ENCODE results near the gene BOLA1. TPM values are rescaled to one million over a fixed set of nuclear protein-coding genes. Genes with fewer than 3 reads are reported as not detected.
"Not testable (repeated sequence)": the region's sequence is repeated elsewhere in the genome, so short reads cannot be mapped to it uniquely, and the experiment has no call there.

Gene BOLA1
- total and polyA plus RNA-seq, 12 donors, result 12.9 to 33.6 (median 16.1) TPM

- Histone ChIP-seq H3K27ac (no peak overlapping the region), H3K9me3 (no peaks in the 10 kb centered on the region), H3K27me3 (no peaks in the 10 kb centered on the region), H3K4me1 (peaks cover 0 to 30% (median 24%) of the 10 kb centered on the region in 9 donors), H3K36me3 (no peaks in the 10 kb centered on the region), H3K4me3 (peak overlapping the region in 5 of 10 donors; percentile 69 to 95 (median 82))
- ATAC-seq, result no peak
- WGBS, 2 donors, result 79 to 85% methylated on average over 3 of the region's 3 CpGs
- no peak for TF ChIP-seq CTCF (IDR thresholded peaks at IDR 0.05)
- intact Hi-C loops (cut with DNase I), result no loop called here
- DNase-seq, result no peak
Measured at GRCh38 chr1:149883598-149884247, 15.6 kb upstream of the BOLA1 start.

DNA sequence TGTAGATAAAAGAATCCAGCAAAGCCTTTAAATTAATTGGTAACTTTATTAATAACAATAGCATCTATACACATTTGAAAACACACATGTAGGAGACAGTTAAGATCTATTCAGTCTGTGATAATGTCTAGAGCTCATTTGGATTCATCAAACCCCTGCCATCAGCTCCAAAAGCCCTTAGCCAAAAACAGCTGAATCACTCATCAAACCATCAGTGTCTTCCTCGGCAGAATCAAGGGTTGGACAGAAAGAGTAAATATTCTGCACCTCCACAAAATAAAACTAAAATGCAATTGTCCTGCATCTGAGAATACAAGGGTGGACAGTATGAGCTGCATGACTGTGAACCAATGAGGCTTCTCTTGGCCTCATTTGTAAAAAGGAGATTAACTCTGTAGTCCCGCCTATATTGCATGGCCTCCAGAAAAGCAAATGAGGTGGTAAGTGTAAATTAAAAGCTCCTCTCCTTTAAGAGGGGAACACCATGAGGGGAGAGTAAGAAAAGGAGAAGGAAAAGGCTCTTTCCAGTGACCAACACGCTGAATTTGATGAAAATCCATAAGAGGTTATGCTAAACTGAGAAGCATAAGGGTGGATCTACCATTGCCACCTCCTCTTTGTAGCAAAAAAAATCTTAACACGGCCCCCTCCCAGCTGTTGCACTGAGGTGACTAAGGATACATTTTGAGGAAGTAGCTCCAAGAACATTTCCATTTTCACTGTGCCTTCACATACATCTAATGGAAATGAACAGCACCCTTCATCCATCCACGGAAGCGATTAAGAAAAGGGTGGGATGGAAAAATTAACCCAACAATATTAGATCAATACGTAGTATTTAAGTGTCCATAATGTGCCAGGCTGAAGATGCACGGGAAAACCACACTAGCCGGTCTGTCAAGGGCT, 14.7 kb upstream of the BOLA1 start:
- intact Hi-C loops (cut with DNase I), result no loop called here
- TF ChIP-seq CTCF (IDR thresholded peaks at IDR 0.05), result no peak
- DNase-seq, result no peak
- Histone ChIP-seq H3K27ac (peak overlapping the region in 9 of 10 donors; percentile 97 to 100 (median 98)), H3K4me1 (peaks cover 0 to 35% (median 30%) of the 10 kb centered on the region in 9 donors), H3K36me3 (no peaks in the 10 kb centered on the region), H3K27me3 (no peaks in the 10 kb centered on the region), H3K4me3 (peak overlapping the region; percentile 55 to 95 (median 72)), H3K9me3 (no peaks in the 10 kb centered on the region)
- 8 to 13% methylated on average over 9 of the region's 9 CpGs for WGBS, 2 donors
- ATAC-seq, result no peak

DNA sequence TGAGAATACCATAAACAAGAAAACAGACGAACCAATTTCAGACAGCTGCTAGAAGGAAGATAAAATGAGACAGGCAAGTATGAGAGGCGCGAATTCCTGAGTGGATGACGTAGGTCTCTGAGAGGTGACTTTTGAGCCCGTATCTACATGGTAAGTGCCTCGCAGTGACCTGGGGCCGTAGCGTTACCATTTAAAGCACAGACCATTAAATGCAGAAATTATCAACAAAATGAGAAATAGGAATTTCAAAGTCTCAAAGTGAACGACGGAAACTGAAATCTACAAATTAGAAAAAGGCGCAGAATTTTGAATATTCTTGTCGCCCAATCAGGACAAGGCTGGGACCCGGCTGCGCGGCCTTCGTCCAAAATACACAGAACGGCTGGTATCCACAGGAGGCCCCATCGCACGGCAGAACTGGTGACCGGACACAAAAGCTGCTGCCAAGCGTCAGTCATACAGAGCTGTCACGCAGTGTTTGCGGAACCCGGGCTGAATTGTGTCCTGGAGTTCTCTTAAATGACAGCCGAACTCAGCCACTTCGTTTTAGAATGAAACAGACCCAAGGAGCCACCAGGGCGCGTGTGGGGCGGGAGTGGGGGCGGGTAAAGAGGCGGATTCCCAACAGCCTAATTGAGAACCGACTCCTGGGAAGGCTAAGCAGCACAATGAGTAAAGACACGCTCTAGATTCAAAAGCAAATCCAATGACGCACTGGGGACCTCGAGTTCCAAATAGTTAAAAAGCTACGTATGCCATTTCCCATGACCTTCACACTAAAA, 13.8 kb upstream of the BOLA1 start:
- peaks cover 0 to 35% (median 30%) of the 10 kb centered on the region in 9 donors for H3K4me1 ChIP-seq
- ATAC-seq (peak; percentile 51 to 75 (median 70)), DNase-seq (peak; percentile 84 to 87)
- H3K36me3 ChIP-seq, result no peaks in the 10 kb centered on the region
- no peaks in the 10 kb centered on the region for H3K9me3 ChIP-seq
- WGBS, 2 donors, result 0% methylated on average over 36 of the region's 36 CpGs
- no peaks in the 10 kb centered on the region for H3K27me3 ChIP-seq
- intact Hi-C loops (cut with DNase I), result no loop called here
- H3K4me3 ChIP-seq, result peak overlapping the region; percentile 55 to 95 (median 72)
- peak in 4 of 9 donors; percentile 14 to 32 (median 21) for TF ChIP-seq CTCF (IDR thresholded peaks at IDR 0.05)
- H3K27ac ChIP-seq, result peak overlapping the region; percentile 89 to 100 (median 98)

- Histone ChIP-seq H3K4me1 (peaks cover 0 to 35% (median 30%) of the 10 kb centered on the region in 9 donors), H3K4me3 (peak overlapping the region; percentile 55 to 95 (median 72)), H3K27ac (peak overlapping the region; percentile 89 to 100 (median 98))
- DNase-seq (peak in 1 of 2 donors; percentile 23), ATAC-seq (peak in 7 of 8 donors; percentile 0 to 12 (median 0))
- H3K9me3 ChIP-seq; H3K27me3 ChIP-seq; H3K36me3 ChIP-seq; intact Hi-C loops (cut with DNase I): not testable (repeated sequence)
- WGBS, 2 donors, result 0 to 1% methylated on average over 19 of the region's 19 CpGs
Measured at GRCh38 chr1:149886121-149886395, 13.3 kb upstream of the BOLA1 start.

All from heart right ventricle (tissue), 16 donors.